Left renal cortex interstitium (tissue), 4 donors: ENCODE results near the gene ITSN1. TPM values are rescaled to one million over a fixed set of nuclear protein-coding genes. Genes with fewer than 3 reads are reported as not detected.

Source experiments
- DNase-seq, 4 donors: peaks; one replicate each; pipeline ENCODE4 v3.0.0-alpha.2; 2013; ENCODE audit warnings: low read depth in 4 of 4, low spot score in 2 of 4, missing footprints in 1 of 4
- polyA plus RNA-seq, 4 donors: library from polyadenylated mRNA; unstranded; fragments of 120-200 nt; gene quantifications; one replicate each; pipeline ENCODE4 v1.2.1, GENCODE V29; 2013; ENCODE audit not compliant: insufficient read length in 4 of 4

The ITSN1 gene
- polyA plus RNA-seq, 4 donors = 36.8 to 57.2 (median 46.8) TPM

DNA sequence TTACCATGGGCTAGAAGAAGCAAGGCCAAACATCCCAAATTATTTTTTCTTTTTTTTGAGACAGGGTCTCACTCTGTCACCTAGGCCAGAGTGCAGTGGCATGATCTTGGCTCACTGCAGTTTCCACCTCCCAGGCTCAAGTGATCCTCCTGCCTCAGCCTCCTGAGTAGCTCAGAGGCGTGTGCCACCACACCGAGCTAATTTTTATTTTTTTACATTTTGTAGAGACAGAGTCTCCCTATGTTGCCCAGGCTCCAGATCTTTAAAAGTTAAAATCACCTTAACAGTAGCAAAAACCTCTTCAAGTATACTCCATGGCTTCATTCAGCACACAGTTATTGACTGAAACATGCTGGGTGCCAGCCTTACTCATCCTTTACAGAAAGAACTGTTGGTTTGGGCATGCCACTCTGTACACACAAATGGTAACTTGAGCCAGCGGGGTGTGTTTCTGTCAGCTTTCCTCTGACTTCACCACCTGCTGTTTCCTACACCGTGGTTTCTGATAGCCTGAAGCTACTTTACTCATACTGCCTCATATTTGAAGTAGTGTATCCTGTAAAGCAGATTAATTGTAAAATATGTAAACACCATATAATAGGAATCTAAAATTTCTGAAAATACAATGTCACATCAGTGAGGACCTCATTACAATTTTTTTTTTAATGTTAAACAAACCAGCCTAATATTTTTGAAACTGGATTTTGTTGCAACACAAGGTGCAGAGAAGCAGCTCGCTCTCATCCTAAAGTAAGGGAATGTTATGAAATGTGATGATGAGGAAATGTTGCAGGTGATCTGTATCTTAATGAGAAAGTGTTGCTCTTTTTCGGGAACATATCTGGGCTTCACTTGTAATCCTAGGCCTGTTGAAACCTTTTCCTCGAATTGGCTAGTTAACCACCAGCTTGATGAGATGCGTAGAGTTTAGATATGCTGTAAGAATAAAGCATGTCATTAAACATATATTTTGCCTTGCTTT is 159.4 kb downstream of the ITSN1 start:
- no peak for DNase-seq

DNA sequence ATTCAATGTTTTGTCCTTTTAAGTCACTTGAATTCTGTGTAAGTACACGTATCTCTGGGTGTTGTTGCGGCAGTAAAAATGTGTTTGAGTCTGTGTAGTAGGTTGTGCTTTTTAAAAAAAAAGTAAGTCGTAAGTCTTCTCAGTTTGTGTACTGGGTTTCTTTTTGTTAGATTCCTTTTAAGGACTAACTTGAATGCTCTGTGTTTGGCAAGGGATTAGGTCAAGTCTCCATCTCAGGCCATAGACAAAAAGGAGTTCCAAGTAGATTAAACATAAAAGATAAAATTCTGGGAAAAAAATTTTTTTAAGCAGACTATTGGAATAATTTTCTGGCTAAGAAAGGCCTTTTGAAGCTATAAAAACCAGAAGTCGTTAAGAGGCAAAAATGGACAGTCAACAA is 160.2 kb downstream of the ITSN1 start:
- no peak for DNase-seq

DNA sequence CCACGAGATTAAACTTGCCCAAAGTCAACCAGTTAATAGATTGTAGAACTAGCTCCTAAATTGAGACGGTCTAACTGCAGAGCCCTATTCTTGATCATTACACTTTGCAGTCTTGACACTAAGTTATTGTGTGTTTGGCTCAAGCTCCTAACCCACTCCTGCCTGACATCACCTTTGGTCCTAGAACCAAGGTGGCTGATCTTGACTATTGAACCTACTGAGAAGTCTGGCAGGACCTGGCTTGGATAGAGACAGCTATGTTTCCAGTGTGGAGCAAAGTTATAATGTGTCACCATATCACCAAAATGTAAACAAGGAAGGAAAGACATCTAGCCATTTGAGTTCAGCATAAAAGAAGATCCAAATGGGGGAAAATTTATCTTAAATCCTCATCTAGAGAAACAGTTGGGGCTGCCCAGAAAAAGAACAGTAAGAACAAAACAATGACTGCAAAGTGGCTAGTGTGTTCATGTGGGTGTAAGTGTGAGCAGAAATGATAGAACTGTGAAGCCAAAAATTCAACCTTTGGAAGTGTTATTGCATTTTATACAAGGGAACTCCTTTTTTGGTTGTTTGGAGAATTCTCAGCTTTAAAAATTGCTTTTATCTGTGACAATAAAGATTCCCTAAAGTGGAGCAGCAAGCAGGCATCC is 166.5 kb downstream of the ITSN1 start:
- DNase-seq = no peak

DNA sequence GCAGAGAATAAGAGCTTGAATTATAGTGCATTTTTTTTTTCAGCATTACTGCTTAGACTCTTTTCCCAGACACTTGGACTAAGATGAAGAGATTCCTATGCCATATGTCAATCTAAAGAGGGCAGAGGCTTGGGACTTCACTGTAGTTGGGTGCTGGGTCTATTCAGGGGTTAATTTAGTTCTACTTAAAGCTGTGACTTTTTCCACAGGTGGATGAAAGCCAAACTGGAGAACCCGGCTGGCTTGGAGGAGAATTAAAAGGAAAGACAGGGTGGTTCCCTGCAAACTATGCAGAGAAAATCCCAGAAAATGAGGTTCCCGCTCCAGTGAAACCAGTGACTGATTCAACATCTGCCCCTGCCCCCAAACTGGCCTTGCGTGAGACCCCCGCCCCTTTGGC is 168.5 kb downstream of the ITSN1 start:
- no peak for DNase-seq

- no peak for DNase-seq
Observed at GRCh38 chr21:33811167-33812010, 169.1 kb downstream of the ITSN1 start.

DNA sequence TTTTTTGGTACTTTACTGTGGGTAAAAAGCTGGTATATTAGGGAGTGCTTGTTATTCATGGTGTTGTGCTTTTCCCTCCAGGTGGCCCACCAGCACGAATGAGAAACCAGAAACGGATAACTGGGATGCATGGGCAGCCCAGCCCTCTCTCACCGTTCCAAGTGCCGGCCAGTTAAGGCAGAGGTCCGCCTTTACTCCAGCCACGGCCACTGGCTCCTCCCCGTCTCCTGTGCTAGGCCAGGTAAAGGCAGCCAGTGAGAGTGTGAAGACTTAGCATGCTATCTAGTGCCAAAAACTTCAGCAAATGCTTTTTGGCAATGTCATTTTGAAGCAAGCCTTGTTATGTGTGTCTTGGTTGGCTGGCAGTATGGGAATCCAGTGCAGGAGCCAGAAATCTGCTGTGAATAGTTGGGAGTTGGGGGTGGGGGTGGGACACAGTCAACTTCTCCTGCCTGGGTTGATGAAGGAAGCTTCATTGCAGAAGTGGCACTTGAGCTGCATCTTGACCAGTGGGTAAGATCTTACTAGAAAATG is 171.6 kb downstream of the ITSN1 start:
- no peak for DNase-seq

DNA sequence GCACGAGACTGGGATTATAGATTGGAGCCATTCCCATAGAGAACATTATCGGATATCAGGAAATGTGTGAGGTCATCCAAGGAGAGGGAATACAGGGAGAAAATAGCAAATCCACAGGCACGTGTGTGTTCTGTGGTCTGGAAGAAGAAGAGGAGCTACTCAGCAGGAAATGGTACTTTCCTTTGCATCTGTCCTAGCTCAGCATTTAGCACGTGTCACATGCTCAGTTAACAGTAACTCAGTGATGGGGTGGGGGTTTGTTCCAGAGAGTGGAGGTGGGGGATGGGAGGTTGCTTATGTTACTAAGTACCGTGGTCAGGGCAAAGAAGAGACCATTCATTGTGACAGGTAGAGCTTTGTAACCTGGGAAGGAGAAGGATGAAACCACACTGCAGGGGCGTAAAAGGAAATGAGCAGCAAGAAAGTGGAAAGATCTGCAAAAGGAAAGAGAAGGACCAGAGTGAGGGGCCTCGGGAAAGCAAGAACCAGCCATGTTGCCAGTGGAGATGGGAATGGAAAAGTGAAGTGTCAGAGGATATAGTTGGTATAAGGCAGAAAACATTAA is 172.9 kb downstream of the ITSN1 start:
- no peak for DNase-seq

GRCh38 chr21:33816174-33816573 is 173.9 kb downstream of the ITSN1 start:
- no peak for DNase-seq

- DNase-seq = no peak
Observed at GRCh38 chr21:33817138-33817537, 174.8 kb downstream of the ITSN1 start.

GRCh38 chr21:33817663-33818451 is 175.6 kb downstream of the ITSN1 start:
- DNase-seq = no peak

DNA sequence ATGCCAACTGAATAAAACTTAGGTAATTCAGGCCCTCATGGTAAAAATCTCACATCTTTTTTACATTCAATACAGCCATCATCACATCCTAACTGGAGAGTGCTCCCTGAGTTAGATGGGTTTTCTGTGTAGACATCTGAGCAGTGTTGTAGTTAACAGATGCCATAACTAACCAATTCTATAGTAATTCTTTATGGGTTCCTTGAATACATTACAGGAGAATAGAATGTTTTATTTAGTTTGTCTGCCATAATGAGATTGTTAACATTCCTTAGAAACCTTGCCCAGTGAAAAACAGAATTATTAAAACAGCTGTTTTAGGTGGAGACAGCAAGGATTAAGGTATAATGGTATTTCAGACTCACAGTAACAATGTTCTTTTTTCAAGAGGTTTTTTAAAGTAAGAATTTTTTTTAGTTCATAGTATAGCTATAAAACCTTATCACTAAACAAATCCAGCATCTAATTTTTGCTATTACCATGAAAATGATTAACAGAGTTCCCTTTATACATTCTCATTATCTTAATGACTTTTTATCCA is 178.0 kb downstream of the ITSN1 start:
- no peak for DNase-seq

DNA sequence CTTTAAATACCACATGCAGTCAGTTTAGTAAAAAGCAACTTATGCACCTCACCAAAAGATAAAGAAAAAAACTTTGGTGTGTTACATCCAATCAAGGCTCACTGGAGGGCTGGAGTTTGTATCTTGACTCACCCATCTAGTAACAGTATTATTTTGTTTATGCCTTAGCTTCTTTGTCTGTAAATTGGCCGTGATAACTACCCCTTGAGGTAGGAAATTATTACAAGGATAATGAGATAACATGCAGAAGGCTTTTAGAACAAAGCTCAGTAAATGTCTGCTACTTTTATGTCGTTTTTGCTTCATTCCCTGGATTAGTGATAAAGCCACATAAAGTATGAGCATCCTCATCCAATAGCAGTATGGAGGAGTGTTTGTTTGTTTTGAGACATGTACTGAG is 178.5 kb downstream of the ITSN1 start:
- DNase-seq = no peak

DNA sequence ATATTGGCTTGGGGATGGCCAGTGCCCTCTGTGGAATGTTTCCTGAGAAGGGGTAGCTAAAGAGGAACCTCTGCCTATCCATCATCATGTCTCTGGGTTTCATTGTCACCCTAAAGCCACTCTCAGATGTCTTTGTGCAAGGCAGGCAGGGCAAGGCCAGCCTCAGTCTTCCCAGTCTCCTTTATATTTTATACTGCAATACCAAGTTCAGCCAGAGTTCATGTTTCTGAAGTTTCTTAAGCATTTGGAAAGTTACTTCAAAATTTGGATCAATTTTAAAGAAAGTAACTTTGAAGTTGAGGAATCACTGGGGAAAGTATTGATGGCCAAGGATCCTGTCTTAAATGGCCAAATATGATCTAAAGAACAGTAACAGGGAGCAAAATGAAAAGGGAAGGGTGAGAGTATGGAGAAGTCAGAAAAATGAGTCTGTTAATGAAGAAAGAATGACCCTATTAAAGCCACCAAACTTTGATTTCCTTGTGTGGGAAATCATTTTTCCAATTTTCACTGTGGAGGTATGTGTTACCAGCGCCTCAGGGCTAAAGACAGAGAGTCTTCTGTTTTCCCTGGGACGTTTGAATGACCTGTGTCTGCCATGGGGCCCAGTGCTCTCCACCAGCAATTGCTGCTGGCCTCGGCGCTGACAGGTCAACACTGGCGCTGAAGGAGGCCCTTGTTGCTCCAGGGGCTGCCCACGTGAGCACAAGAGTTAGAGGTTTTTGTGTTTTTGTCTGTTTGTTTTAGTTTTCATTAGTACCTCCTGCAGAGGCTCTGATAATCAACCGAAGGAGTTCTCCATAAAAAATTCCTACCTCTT is 179.4 kb downstream of the ITSN1 start:
- DNase-seq = no peak

DNA sequence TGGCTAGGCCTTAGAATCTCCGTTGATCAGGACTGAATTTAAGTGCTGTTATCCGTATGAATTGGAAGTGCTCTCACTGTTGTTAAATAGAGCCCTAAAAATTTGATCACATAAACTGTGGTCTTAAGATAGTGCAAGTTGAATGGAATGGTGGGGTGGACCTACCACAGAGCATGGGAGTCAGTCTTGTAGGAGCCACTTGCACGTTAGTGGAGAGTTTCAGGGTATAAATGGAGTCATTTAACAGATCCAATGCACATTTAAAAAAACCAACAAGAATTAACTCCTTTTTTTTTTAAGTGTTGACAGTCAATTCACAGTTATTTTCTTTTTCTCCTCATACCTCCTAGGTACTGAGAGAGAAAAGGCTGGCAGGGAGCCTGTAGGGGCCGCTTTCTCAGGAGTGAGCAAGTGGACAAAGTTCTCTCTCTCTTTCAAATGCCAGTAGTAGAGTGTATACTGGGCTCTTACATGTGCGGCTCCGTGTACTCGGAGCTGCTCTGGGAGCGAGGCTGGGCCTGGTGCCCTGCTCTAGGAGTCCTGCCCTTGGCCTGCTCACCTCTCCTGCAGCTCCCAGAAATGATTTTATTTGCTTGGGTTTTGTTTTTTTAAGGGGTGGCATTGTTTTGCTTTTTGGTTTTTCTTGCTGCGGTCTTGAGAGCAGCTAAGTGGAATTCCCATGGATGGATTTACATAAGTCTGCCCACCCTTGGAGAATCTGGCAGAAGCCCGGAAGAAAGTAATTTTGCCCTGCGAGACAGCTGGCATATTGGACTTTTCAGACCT is 182.0 kb downstream of the ITSN1 start:
- DNase-seq = no peak

GRCh38 chr21:33825419-33825818 is 183.1 kb downstream of the ITSN1 start:
- no peak for DNase-seq

DNA sequence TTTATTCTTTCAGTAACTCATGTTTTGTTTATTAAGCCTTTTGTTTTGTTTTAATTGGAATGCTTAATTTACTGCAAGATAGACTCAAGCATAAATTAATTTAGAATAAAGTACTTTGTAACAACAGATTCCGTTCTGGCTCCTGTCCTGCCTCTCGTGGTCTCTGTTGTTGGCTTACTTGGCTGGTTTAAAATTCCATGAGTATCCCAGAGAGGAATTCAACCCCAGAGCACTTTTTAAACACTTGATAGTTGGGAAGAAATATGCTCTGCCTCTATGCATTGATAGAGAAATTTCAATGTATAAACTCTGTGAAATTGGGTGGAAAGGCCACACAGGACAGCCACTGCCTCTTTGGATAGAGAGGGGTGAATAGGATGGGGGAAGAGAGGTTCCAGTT is 183.6 kb downstream of the ITSN1 start:
- no peak for DNase-seq

GRCh38 chr21:33828083-33828482 is 185.8 kb downstream of the ITSN1 start:
- DNase-seq = no peak

DNA sequence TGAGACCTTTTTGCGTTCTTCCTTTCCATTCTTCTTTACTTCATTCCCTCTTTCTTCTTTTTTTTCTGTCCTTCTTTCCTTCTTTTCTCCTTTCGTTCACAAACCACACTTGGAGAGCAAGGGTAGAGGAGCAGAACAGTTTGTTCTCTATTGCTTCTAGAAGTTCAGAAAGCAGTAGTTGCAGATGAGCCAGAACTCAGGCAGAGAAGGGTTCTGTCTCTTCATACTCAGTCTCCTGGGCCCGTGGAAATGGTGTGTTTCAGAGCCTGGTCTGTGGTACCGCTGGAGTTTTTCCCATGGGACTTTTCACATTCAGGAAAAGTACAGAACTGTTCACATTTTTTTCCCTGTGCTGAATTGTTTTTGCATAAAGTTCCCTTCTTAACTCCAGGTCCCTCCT is 186.3 kb downstream of the ITSN1 start:
- DNase-seq = no peak
